Measurements from ENCODE around the gene BSG.
A peak's percentile ranks its signal among the peaks of the same experiment; 100 is the strongest.
"Not testable (repeated sequence)": the region's sequence is repeated elsewhere in the genome, so short reads cannot be mapped to it uniquely, and the experiment has no call there.

BSG gene

GRCh38 chr19:572743-573518, 535 bp downstream of the BSG start:
- DNase-seq (ENCODE audit: low spot score), result peak; percentile 66

DNA sequence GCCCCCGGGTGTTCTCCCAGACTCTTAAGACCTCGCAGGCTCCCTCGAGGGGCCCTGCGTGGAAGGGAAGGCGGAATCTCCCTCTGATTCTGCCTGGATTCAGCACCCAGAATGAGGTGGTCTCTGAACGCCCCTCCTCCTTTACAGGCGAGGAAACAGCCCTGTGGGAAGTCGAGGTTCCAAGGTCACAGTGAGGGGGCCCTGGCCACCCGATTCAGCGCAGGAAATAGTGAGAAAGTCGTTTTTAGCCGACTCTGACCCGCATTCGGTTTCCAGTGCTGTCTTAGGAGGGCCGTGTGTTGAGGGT, 1.1 kb downstream of the BSG start:
- DNase-seq (ENCODE audit: low spot score), result no peak

DNA sequence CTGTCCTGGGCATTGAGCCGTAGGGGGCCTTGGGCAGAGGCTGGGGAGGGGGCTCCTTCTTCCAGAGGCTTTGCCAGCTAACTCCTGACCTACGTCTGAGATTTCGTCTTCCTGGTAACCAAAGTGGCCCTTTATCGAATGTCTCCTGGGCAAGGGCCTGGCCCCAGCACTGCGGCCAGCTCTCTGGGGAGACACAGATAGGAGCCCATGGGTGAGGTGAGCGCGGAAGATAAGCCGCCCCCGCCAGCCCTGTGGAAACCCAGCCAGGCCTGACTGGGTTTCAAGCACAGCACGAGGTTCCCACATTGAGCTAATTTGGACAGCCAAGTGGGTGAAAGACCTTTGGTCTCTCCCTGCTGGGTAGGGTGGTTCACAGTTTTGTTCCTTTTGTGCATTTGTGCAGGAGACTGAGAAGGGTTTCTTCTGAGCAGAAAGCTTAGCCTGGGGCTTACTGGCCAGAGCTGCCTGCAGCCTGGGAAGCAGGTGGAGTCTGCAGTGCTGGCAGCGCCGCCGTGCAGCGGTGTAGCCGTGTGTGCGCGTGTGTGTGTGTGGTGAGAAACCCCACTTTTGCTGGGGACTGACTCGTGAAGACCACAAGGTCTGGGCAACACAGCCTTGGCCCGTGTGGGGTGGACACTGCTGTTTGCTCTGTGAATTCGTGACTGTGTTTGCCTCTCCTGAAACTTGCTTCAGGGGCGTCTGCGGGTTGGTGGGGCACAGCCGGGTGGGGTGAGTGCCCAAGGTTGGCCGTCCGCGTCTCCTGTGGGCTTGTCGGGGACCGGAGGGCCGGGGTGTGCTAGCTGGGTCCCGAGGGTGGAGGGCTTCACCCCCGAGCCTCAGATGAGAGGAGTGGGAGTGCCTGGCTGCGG, 2.5 kb downstream of the BSG start:
- DNase-seq (ENCODE audit: low spot score), result peak; percentile 59

GRCh38 chr19:575527-576506, 3.4 kb downstream of the BSG start:
- DNase-seq (ENCODE audit: low spot score), result peak; percentile 85

- no peak for DNase-seq (ENCODE audit: low spot score)
Observed at GRCh38 chr19:576768-577438, 4.5 kb downstream of the BSG start.

DNA sequence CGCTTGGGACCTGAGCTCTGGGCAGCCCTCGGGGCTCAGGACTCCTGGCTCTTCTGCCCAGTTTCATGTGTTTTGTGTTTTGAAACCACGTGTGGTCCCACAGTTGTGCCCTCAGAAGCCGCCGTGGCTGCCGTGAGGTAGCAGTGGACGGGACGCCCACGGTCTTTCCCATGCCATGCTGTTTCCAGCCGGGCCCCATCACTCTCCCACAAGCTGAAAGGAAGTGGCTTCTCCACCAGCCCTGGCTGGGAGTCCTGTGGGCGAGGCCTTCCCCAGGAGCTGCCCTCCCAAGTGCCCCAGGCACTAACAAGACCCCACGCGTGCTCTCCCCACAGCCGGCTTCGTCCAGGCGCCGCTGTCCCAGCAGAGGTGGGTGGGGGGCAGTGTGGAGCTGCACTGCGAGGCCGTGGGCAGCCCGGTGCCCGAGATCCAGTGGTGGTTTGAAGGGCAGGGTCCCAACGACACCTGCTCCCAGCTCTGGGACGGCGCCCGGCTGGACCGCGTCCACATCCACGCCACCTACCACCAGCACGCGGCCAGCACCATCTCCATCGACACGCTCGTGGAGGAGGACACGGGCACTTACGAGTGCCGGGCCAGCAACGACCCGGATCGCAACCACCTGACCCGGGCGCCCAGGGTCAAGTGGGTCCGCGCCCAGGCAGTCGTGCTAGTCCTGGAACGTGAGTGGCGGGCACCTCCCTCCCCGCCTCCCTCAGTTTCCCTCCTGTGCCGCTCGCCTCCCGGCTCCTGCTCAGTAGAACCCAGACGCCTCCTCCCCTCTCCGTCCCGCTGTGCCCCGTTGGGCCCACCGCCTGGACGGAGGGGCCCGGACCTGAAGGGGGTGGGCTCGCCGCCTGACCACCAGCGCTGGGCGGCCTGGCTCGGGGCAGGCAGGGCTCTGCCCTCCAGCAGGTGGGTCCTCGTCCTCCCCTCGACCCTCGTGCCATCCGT, 5.3 kb downstream of the BSG start:
- DNase-seq (ENCODE audit: low spot score), result no peak

DNA sequence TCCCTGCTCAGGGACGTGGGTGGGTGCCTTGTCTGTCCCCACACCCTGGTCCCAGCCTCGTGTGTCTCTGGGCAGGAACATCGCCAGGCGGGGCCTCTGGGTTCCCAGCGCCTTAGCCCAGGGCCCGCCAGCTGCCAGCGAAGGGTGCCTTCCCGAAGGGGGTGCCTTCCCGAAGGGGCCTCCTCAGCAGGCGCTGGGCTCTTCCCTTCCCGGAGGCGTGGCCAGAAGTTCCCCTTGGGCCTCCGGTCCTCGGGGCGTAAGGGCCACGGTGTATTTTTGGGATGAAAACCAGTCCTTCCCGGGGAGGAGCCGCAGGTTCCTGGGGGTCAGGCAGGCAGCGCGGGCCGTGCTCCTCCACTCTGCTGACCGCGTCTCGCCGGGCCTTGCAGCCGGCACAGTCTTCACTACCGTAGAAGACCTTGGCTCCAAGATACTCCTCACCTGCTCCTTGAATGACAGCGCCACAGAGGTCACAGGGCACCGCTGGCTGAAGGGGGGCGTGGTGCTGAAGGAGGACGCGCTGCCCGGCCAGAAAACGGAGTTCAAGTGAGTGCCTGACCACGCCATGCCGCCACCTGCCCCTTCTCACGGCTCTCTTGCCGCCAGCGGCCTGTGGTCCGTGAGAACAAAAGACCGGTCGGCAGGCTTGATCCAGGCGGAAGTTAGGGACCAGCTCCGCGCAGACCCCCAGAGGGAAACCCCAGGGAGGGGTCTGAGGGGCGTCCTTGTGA, 6.9 kb downstream of the BSG start:
- DNase-seq (ENCODE audit: low spot score), result no peak

- DNase-seq (ENCODE audit: low spot score), result no peak
Observed at GRCh38 chr19:579842-580155, 7.4 kb downstream of the BSG start.

- no peak for DNase-seq (ENCODE audit: low spot score)
Observed at GRCh38 chr19:580274-580835, 8.0 kb downstream of the BSG start.

- no peak for DNase-seq (ENCODE audit: low spot score)
Observed at GRCh38 chr19:581399-582111, 9.2 kb downstream of the BSG start.

- no peak for DNase-seq (ENCODE audit: low spot score)
Observed at GRCh38 chr19:582497-583197, 10.3 kb downstream of the BSG start.

DNA sequence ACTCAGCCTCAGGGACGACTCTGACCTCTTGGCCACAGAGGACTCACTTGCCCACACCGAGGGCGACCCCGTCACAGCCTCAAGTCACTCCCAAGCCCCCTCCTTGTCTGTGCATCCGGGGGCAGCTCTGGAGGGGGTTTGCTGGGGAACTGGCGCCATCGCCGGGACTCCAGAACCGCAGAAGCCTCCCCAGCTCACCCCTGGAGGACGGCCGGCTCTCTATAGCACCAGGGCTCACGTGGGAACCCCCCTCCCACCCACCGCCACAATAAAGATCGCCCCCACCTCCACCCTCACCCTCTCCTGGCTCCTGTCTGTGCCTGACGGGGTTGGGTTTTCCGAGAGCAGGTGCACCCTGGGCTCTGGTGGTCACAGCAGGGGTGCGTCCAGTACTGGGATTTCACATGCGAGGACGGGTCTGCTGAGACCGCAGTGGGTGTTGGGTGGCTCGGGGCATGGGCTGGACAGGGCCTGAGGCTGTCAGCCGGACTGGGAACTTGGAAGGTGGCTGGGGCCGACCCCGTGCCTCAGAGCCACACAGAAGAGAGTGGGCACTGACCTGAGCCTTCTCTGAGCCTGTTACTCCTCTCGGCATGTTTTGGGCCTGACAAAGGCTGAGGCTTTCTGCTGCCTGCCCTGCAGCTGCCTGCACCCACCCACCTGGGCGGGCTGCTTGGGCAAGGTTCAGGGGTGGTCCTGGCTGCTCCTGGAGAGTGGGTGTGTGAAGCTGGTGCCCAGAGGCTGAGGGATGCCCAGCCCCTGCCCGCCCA, 11.0 kb downstream of the BSG start:
- DNase-seq (ENCODE audit: low spot score), result no peak

DNA sequence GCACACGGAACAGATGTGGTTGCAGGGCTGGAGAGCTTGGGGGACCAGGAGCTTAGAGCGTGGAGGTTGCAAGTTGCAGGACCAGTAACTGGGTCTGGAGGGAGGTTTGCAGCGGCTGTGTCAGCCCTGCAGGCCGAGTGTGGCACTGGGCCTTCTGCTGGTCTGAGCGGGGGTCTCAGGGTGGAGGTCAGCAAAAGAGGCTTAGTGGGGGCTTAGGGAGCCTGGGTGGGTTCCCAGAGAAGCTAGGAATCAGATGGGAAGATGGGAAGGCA, 11.5 kb downstream of the BSG start:
- no peak for DNase-seq (ENCODE audit: low spot score)

DNA sequence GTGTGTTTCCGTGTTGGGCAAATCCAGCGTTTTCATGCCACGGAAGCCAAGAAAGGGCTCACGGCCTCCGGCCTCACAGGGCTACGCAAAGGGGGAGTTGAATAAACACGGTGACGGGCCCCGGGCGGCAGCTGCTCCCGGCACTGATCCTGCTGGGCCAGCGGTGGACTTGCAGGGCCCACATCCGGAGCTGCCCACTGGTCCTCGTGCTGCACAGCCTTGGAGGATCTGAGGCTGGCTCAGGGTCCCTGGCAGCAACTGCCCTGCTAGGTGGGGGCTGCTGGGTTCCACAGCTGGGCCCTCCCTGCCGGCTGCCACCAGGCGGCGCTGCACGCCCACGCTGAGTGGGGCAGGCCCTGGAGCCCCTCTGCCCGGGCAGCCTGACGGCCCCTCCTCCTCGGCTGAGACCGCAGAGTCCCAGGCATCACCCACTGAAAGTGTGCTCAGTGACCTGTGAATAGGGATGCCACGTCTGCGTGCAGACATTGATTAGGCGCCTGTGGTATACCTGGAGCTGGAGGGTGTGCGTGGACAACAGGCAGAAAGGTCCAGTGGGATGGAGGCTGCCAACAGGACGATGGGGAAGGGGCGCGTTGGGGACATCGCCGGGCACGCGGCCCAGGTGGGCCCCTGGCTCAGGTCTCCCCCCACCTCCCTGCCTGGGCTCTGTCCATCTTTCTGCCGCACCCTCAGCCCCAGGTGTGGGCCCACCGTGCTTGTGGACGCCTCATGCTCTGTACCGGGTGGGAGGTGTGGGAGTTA, 12.0 kb downstream of the BSG start:
- DNase-seq (ENCODE audit: low spot score), result peak; percentile 56

- DNase-seq (ENCODE audit: low spot score), result not testable (repeated sequence)
Observed at GRCh38 chr19:585146-585545, 12.8 kb downstream of the BSG start.

DNA sequence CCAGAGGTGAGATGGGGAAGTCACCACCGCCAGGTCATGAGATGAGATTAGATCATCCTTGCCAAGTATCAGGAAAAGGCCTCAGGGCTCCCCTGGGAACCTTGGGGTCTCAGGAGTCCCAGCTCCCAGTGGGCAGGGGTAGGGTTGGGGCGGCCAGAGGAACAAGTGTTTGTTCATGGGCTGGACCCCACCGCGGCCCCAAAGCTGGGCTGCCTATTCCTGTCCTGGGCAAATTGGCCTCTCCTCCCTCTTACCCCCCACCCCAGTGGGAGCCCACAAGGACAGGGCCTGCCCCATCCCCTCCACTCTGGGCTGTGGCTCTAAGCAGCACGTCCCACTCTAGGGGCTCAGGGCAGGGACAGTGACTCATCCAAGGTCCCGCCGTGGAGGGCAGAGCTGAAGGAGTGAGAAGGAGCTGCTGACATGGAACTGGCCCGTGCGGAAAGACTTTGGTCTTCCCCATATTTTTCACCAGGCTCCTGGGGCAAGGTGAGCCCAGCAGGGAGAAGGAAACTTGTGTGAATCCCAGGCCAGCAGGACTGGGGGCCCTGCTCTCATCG, 13.2 kb downstream of the BSG start:
- no peak for DNase-seq (ENCODE audit: low spot score)
